ENCODE measurements around the gene FOXL1. TPM values are rescaled to one million over a fixed set of nuclear protein-coding genes. Genes with fewer than 3 reads are reported as not detected.
A peak's percentile ranks its signal among the peaks of the same experiment; 100 is the strongest.

The FOXL1 gene
- total RNA-seq: under 0.01 TPM

DNA sequence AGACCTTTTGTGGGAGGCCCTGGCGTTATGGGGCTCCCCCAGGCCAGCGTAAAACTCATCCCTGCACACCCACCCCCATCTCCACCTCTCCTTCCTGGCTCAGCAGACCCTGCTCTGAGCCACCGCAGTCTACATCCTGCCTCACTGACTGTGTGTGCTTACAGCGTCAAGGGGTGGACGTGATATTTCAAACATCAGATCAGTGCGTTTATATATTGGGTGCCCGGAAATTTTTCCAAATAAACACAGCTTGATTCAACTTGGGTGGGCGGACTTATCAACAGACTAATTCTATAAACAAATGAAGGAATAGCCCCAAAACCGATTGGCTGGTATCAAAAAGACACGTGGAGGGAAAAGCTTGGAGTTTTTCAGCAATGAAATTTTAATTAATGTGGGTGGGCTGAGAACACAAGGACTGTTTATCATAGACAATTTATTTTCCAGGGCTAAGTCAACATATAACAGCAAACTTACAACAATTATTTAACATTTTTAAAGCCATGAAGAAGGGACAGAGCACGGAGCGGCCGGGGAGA lies at the start of gene FOXL1:
Gene FOXL1, plus strand, starts transcription at position 489 of the 539 bp plus-strand sequence. CDS start 175 bp downstream, outside the sequence.
- H3K4me3 ChIP-seq (ENCODE audit: low read length in 3 of 3): peak within 1 kb of the TSS in 1 of 3 donors; percentile 35

DNA sequence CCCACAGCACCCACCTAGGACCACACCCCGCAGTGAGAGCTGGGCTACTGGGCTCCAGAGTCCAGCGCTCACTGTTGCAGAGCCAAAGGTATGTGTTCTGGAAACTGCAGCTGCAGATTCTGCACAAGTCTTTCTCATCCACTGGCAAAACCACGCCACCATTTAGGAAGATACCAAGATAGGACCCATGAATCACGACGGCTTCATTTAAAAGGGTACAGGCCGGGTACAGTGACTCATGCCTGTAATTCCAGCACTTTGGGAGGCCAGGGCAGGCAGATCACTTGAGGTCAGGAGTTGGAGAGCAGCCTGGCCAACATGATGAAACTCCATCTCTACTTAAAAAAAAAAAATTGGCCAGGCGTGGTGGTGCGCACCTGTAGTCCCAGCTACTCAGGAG lies 49.2 kb upstream of the FOXL1 start:
- Histone ChIP-seq H3K4me3 (ENCODE audit: low read length in 3 of 3) (no peak overlapping the region), H3K36me3 (ENCODE audit: control insufficient read depth in 3 of 3, insufficient read depth in 3 of 3, low read length in 3 of 3) (peaks cover 3 to 11% (median 9%) of the 10 kb centered on the region in 3 donors), H3K4me1 (ENCODE audit: control insufficient read depth in 3 of 3, insufficient read depth in 3 of 3, low read length in 3 of 3) (peaks cover 0 to 4% (median 0%) of the 10 kb centered on the region in 3 donors), H3K27ac (ENCODE audit: low read depth, low read length) (no peak overlapping the region), H3K27me3 (ENCODE audit: control insufficient read depth in 3 of 3, insufficient read depth in 3 of 3, low read length in 3 of 3) (peaks cover 0 to 8% (median 0%) of the 10 kb centered on the region in 3 donors), H3K9ac (ENCODE audit: low read depth in 1 of 3, low read length in 3 of 3) (no peak overlapping the region), H3K9me3 (ENCODE audit: control insufficient read depth in 3 of 3, low read length in 3 of 3) (no peaks in the 10 kb centered on the region)

More for the DNA sequence above, at the start of gene FOXL1:
- Histone ChIP-seq H3K9ac (ENCODE audit: low read depth in 1 of 3, low read length in 3 of 3) (peak within 1 kb of the TSS in 1 of 3 donors; percentile 60), H3K27ac (ENCODE audit: low read depth, low read length) (peak within 1 kb of the TSS; percentile 36), H3K4me1 (ENCODE audit: control insufficient read depth in 3 of 3, insufficient read depth in 3 of 3, low read length in 3 of 3) (peaks cover 2 to 17% (median 16%) of the 10 kb centered on the region in 3 donors), H3K9me3 (ENCODE audit: control insufficient read depth in 3 of 3, low read length in 3 of 3) (no peaks in the 10 kb centered on the region), H3K27me3 (ENCODE audit: control insufficient read depth in 3 of 3, insufficient read depth in 3 of 3, low read length in 3 of 3) (peaks cover 69 to 78% (median 73%) of the 10 kb centered on the region in 3 donors), H3K36me3 (ENCODE audit: control insufficient read depth in 3 of 3, insufficient read depth in 3 of 3, low read length in 3 of 3) (no peaks in the 10 kb centered on the region)

GRCh38 chr16:86530251-86531190 lies 47.8 kb upstream of the FOXL1 start:
- peaks cover 3 to 11% (median 9%) of the 10 kb centered on the region in 3 donors for H3K36me3 ChIP-seq (ENCODE audit: control insufficient read depth in 3 of 3, insufficient read depth in 3 of 3, low read length in 3 of 3)

DNA sequence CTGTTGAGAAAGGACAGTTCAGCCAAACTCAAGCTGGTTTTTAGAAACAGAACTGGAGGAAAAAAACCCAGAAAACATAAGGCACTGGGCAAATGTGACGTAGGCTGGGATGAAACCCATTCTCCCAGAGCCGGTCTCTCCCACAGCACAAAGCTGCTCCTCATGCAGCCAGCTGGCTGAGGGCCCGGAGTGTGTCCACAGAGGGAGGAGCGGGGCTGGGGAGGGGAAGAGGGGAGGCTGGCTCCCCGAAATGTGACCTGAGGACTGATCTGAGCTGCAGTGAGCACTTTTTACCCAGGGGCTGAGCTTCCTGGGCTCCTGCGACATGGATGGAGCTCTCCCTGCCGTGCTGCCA lies 47.2 kb upstream of the FOXL1 start:
- H3K36me3 ChIP-seq (ENCODE audit: control insufficient read depth in 3 of 3, insufficient read depth in 3 of 3, low read length in 3 of 3): peaks cover 8 to 12% (median 12%) of the 10 kb centered on the region in 3 donors
- H3K9me3 ChIP-seq (ENCODE audit: control insufficient read depth in 3 of 3, low read length in 3 of 3): no peaks in the 10 kb centered on the region
- H3K4me3 ChIP-seq (ENCODE audit: low read length in 3 of 3): no peak overlapping the region
- H3K27ac ChIP-seq (ENCODE audit: low read depth, low read length): no peak overlapping the region
- peaks cover 0 to 4% (median 0%) of the 10 kb centered on the region in 3 donors for H3K27me3 ChIP-seq (ENCODE audit: control insufficient read depth in 3 of 3, insufficient read depth in 3 of 3, low read length in 3 of 3)
- H3K9ac ChIP-seq (ENCODE audit: low read depth in 1 of 3, low read length in 3 of 3): no peak overlapping the region
- H3K4me1 ChIP-seq (ENCODE audit: control insufficient read depth in 3 of 3, insufficient read depth in 3 of 3, low read length in 3 of 3): peaks cover 0 to 4% (median 0%) of the 10 kb centered on the region in 3 donors

More at GRCh38 chr16:86530251-86531190, 47.8 kb upstream of the FOXL1 start:
- Histone ChIP-seq H3K27ac (ENCODE audit: low read depth, low read length) (no peak overlapping the region), H3K27me3 (ENCODE audit: control insufficient read depth in 3 of 3, insufficient read depth in 3 of 3, low read length in 3 of 3) (peaks cover 0 to 4% (median 0%) of the 10 kb centered on the region in 3 donors), H3K4me3 (ENCODE audit: low read length in 3 of 3) (no peak overlapping the region), H3K4me1 (ENCODE audit: control insufficient read depth in 3 of 3, insufficient read depth in 3 of 3, low read length in 3 of 3) (peaks cover 0 to 4% (median 0%) of the 10 kb centered on the region in 3 donors), H3K9ac (ENCODE audit: low read depth in 1 of 3, low read length in 3 of 3) (no peak overlapping the region), H3K9me3 (ENCODE audit: control insufficient read depth in 3 of 3, low read length in 3 of 3) (no peaks in the 10 kb centered on the region)

DNA sequence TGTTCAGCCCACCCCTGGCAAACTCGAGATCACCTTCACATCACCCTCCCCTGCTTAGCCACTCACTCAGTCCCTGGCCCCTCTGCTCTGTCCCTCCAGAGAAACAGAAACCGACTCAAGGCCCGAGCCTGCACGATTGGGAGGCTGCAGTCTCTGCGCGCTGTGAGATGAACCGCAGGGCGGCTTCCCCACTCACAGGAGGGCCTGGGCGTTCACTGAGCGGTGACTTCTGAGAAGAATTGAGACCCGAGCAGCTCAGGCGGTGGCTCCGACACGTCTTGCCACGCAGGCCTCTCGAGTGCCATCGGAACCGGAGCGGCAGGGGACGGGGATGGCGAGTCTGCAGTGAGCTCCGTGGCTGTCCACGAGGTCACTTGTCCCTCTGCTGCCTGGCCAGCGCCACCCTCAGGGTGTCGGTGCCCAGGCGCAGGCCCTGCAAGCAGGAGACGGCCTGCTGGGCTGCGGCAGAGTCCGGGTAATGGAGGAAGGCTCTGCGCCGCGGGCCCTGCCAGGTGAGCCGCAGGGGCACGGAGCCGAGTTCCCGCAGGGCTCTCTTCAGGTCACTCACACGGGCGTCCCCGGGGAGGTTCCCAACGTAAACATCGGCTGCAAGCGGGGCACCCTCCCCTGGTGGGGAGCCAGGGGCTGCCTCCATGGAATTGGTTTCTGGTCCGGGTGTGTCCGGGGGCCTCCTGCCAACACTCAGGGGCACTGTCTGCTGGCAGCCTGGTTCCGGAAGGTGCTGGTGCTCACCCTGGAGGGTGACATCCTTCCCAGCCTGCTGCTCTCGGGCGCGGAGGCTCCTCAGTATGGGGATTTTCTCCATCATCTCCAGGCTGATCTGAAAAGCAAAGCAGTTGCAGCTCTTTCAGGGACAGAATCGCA lies 46.5 kb upstream of the FOXL1 start:
- Histone ChIP-seq H3K27me3 (ENCODE audit: control insufficient read depth in 3 of 3, insufficient read depth in 3 of 3, low read length in 3 of 3) (no peaks in the 10 kb centered on the region), H3K9me3 (ENCODE audit: control insufficient read depth in 3 of 3, low read length in 3 of 3) (no peaks in the 10 kb centered on the region), H3K9ac (ENCODE audit: low read depth in 1 of 3, low read length in 3 of 3) (no peak overlapping the region), H3K4me3 (ENCODE audit: low read length in 3 of 3) (no peak overlapping the region), H3K4me1 (ENCODE audit: control insufficient read depth in 3 of 3, insufficient read depth in 3 of 3, low read length in 3 of 3) (peaks cover 0 to 4% (median 0%) of the 10 kb centered on the region in 3 donors), H3K36me3 (ENCODE audit: control insufficient read depth in 3 of 3, insufficient read depth in 3 of 3, low read length in 3 of 3) (peaks cover 14 to 17% (median 15%) of the 10 kb centered on the region in 3 donors), H3K27ac (ENCODE audit: low read depth, low read length) (no peak overlapping the region)

- Histone ChIP-seq H3K9me3 (ENCODE audit: control insufficient read depth in 3 of 3, low read length in 3 of 3) (no peaks in the 10 kb centered on the region), H3K4me1 (ENCODE audit: control insufficient read depth in 3 of 3, insufficient read depth in 3 of 3, low read length in 3 of 3) (peaks cover 0 to 4% (median 0%) of the 10 kb centered on the region in 3 donors), H3K36me3 (ENCODE audit: control insufficient read depth in 3 of 3, insufficient read depth in 3 of 3, low read length in 3 of 3) (peaks cover 16 to 22% (median 19%) of the 10 kb centered on the region in 3 donors), H3K27me3 (ENCODE audit: control insufficient read depth in 3 of 3, insufficient read depth in 3 of 3, low read length in 3 of 3) (no peaks in the 10 kb centered on the region), H3K9ac (ENCODE audit: low read depth in 1 of 3, low read length in 3 of 3) (no peak overlapping the region), H3K27ac (ENCODE audit: low read depth, low read length) (no peak overlapping the region), H3K4me3 (ENCODE audit: low read length in 3 of 3) (no peak overlapping the region)
These were observed 45.9 kb upstream of the FOXL1 start for GRCh38 chr16:86532526-86532815.

GRCh38 chr16:86533076-86533475 lies 45.3 kb upstream of the FOXL1 start:
- no peak overlapping the region for H3K4me3 ChIP-seq (ENCODE audit: low read length in 3 of 3)
- no peak overlapping the region for H3K9ac ChIP-seq (ENCODE audit: low read depth in 1 of 3, low read length in 3 of 3)

DNA sequence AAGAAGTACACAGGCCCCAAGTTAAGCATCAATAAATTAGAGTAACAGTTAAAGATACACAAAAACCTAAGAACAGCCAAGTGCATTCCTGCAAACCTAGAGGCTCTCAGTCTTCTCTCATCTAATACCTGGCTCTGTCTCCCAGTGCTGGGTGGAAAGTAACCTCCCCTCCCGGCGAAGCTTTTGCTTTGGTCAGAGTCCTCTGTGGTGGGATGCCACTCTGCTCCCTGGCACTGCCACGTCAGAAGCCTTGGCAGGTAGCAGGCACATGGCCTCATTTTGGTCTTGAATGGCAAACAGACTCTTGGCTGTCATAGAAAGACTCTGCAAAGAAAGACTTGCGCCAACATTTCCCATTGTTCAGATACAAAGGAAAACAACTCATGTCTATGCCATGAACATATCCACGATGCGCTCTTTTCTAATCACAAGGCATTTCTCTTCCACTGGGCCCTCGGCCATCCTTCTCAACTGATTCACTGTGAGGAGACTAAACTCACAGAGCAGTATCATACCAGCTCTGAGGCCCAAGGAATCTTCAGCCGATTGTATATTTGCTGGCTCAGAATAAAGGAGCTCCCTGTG lies 44.5 kb upstream of the FOXL1 start:
- H3K9ac ChIP-seq (ENCODE audit: low read depth in 1 of 3, low read length in 3 of 3): no peak overlapping the region
- peaks cover 30 to 36% (median 31%) of the 10 kb centered on the region in 3 donors for H3K36me3 ChIP-seq (ENCODE audit: control insufficient read depth in 3 of 3, insufficient read depth in 3 of 3, low read length in 3 of 3)
- H3K4me1 ChIP-seq (ENCODE audit: control insufficient read depth in 3 of 3, insufficient read depth in 3 of 3, low read length in 3 of 3): no peaks in the 10 kb centered on the region
- no peak overlapping the region for H3K27ac ChIP-seq (ENCODE audit: low read depth, low read length)
- no peaks in the 10 kb centered on the region for H3K27me3 ChIP-seq (ENCODE audit: control insufficient read depth in 3 of 3, insufficient read depth in 3 of 3, low read length in 3 of 3)
- no peaks in the 10 kb centered on the region for H3K9me3 ChIP-seq (ENCODE audit: control insufficient read depth in 3 of 3, low read length in 3 of 3)
- H3K4me3 ChIP-seq (ENCODE audit: low read length in 3 of 3): no peak overlapping the region

More at GRCh38 chr16:86533076-86533475, 45.3 kb upstream of the FOXL1 start:
- H3K9me3 ChIP-seq (ENCODE audit: control insufficient read depth in 3 of 3, low read length in 3 of 3): no peaks in the 10 kb centered on the region
- H3K36me3 ChIP-seq (ENCODE audit: control insufficient read depth in 3 of 3, insufficient read depth in 3 of 3, low read length in 3 of 3): peaks cover 22 to 28% (median 24%) of the 10 kb centered on the region in 3 donors
- peaks cover 0 to 4% (median 0%) of the 10 kb centered on the region in 3 donors for H3K4me1 ChIP-seq (ENCODE audit: control insufficient read depth in 3 of 3, insufficient read depth in 3 of 3, low read length in 3 of 3)
- no peak overlapping the region for H3K27ac ChIP-seq (ENCODE audit: low read depth, low read length)
- H3K27me3 ChIP-seq (ENCODE audit: control insufficient read depth in 3 of 3, insufficient read depth in 3 of 3, low read length in 3 of 3): no peaks in the 10 kb centered on the region

DNA sequence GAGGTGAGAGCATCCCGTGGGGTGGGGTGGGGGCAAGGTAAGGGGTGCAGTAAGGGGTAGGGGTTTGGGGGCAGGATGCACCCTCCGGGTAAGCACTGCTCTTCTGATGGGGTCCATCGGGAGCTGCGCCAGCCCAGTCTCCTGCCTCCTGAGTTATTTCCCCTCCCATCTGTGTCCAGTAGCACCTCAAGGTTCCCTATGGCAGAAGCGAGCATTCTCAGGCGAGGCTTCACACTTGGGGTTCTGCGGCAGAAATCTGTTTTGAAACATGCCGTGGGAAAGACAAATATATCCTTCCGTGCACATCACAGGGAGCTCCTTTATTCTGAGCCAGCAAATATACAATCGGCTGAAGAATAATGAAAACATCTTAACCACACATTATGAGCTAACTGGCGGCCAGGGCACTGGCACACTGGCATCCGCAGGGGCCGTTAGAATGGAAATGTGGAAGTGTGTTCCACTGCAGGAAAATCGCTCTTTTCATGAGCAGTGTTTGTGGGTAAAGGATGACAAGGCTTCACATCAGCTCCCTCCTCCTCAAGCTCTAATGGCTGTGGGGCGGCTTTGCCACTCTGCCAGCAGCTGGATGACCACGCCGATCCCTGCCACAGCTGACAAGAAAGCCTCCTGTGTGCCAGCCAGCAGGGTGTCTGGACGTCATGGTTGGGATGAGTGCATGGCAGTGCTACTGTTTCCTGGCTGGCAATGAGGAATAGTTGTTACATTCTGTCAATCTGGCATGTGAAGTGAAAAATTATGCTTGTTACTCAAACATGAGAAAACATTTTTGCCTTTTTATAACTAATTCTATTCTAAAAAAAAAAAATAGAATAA lies 43.4 kb upstream of the FOXL1 start:
- no peak overlapping the region for H3K27ac ChIP-seq (ENCODE audit: low read depth, low read length)
- H3K9ac ChIP-seq (ENCODE audit: low read depth in 1 of 3, low read length in 3 of 3): no peak overlapping the region
- peaks cover 37 to 45% (median 41%) of the 10 kb centered on the region in 3 donors for H3K36me3 ChIP-seq (ENCODE audit: control insufficient read depth in 3 of 3, insufficient read depth in 3 of 3, low read length in 3 of 3)
- no peaks in the 10 kb centered on the region for H3K4me1 ChIP-seq (ENCODE audit: control insufficient read depth in 3 of 3, insufficient read depth in 3 of 3, low read length in 3 of 3)
- H3K4me3 ChIP-seq (ENCODE audit: low read length in 3 of 3): no peak overlapping the region
- no peaks in the 10 kb centered on the region for H3K9me3 ChIP-seq (ENCODE audit: control insufficient read depth in 3 of 3, low read length in 3 of 3)
- H3K27me3 ChIP-seq (ENCODE audit: control insufficient read depth in 3 of 3, insufficient read depth in 3 of 3, low read length in 3 of 3): no peaks in the 10 kb centered on the region

Data from skeletal muscle tissue (tissue), 4 donors.